GM13977 (cell line): ENCODE measurements around the gene CASP6.

Source experiments
- DNase-seq: peaks from one replicate; pipeline ENCODE4 v3.0.0; 2012; ENCODE audit warnings: low spot score
- CTCF ChIP-seq: IDR thresholded peaks from 2 replicates; pipeline ENCODE4 v1.5.1; 2012; ENCODE audit warnings: mild to moderate bottlenecking, control low read depth; ENCODE audit not compliant: insufficient read depth; ENCODE audit errors: extremely low read depth, missing control alignments
- in situ Hi-C: fragments of 300-500 bp; cut with MboI; formaldehyde crosslinking; loops from one replicate; pipeline ENCODE4 v1.12.0; 2022; ENCODE audit warnings: low sequenced_read_pairs, low pct_unique_long_range_greater_than_20kb, mixed read lengths, inconsistent platforms; ENCODE audit not compliant: unreplicated experiment

CASP6 gene

GRCh38 chr4:109721033-109721432 lies 17.8 kb upstream of the CASP6 start:
- DNase-seq = no peak
- in situ Hi-C loops = no loop called here
- no peak for TF ChIP-seq CTCF

GRCh38 chr4:109719604-109720003 lies 16.4 kb upstream of the CASP6 start:
- in situ Hi-C loops = no loop called here
- no peak for DNase-seq
- TF ChIP-seq CTCF = no peak

GRCh38 chr4:109718759-109719158 lies 15.5 kb upstream of the CASP6 start:
- no peak for TF ChIP-seq CTCF
- in situ Hi-C loops = no loop called here
- no peak for DNase-seq

GRCh38 chr4:109713500-109713899 lies 10.3 kb upstream of the CASP6 start:
- in situ Hi-C loops = no loop called here
- no peak for DNase-seq
- no peak for TF ChIP-seq CTCF

- TF ChIP-seq CTCF = no peak
- in situ Hi-C loops = no loop called here
- peak; percentile 54 for DNase-seq
Measured at GRCh38 chr4:109708990-109709389, 5.7 kb upstream of the CASP6 start.

- no peak for TF ChIP-seq CTCF
- in situ Hi-C loops = no loop called here
- DNase-seq = no peak
Measured at GRCh38 chr4:109708435-109708834, 5.2 kb upstream of the CASP6 start.
